ENCODE measurements around the gene PMP22.
"Not testable (repeated sequence)": the region's sequence is repeated elsewhere in the genome, so short reads cannot be mapped to it uniquely, and the experiment has no call there.

Gene PMP22

GRCh38 chr17:15210247-15210646 lies 54.9 kb downstream of the PMP22 start:
- no peak for DNase-seq (ENCODE audit: low read depth)

- not testable (repeated sequence) for DNase-seq (ENCODE audit: low read depth)
Measured at GRCh38 chr17:15203062-15203461, 62.1 kb downstream of the PMP22 start.

- not testable (repeated sequence) for DNase-seq (ENCODE audit: low read depth)
Measured at GRCh38 chr17:15200574-15200973, 64.6 kb downstream of the PMP22 start.

DNA sequence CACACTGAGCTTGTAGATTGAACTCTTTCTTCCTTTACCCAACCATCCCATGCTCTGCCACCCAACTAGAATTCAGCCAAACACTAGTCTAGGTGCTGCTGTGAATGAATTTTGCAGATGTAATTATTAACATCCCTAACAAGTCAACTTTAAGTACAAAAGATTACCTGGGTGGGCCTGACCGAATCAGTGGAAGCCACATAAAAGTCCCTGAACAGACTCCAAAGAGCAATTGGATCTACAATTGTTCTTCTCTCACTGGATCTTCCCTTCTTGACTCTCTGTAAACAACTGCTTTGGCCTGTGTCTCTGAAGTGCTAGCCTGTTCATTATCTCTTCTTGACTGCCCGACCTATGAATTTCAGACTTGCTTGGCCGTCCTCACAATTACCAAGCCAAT lies 67.9 kb downstream of the PMP22 start:
- no peak for DNase-seq (ENCODE audit: low read depth)

- DNase-seq (ENCODE audit: low read depth), result no peak
Measured at GRCh38 chr17:15194859-15195277, 70.3 kb downstream of the PMP22 start.

GRCh38 chr17:15185625-15185991 lies 79.5 kb downstream of the PMP22 start:
- no peak for DNase-seq (ENCODE audit: low read depth)

GRCh38 chr17:15184872-15185624 lies 80.1 kb downstream of the PMP22 start:
- DNase-seq (ENCODE audit: low read depth), result no peak

GRCh38 chr17:15181816-15182215 lies 83.3 kb downstream of the PMP22 start:
- no peak for DNase-seq (ENCODE audit: low read depth)

GRCh38 chr17:15181333-15181732 lies 83.8 kb downstream of the PMP22 start:
- DNase-seq (ENCODE audit: low read depth), result no peak

DNA sequence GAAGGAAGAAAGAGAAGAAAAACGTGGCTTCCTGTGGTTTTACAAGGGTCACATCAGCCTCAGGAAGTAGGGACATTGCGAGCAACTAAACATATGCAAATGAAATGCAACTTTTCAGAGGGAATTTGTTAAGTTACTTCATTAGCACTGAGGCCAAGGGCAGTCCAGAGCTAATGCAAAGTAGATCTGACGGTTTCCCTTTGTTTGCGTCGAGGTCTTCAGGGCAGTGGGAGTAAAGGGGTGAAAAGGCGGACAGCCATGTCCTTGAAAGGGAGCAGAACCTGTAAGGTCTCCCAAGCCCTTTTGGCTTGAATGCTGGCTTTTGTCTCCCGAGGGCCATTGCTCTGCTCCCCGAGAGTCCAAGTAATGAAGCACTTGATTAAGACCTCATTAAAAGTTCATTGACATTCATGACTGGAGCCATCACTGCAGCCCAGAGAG lies 85.0 kb downstream of the PMP22 start:
- DNase-seq (ENCODE audit: low read depth), result no peak
